B cell (primary cell): ENCODE data around the gene ADAM12. TPM values are rescaled to one million over a fixed set of nuclear protein-coding genes. Genes with fewer than 3 reads are reported as not detected.

Source experiments
- ATAC-seq: fragments of 200-7000 bp; cut with Tn5 transposase; one replicate; pipeline ENCODE4 v1.10.0; 2021; ENCODE audit warnings: low read depth, mild to moderate bottlenecking, moderate number of reproducible peaks, moderate library complexity
- CTCF ChIA-PET: fragments of 350-600 bp; sonication (Branson Sonifier 250); formaldehyde crosslinking; loops from one replicate; lab custom pipeline; 2021; ENCODE audit warnings: antibody characterized with exemption, inconsistent platforms; lab: Charles Lee
- POLR2A ChIA-PET: fragments of 350-600 bp; sonication (Branson Sonifier 250); formaldehyde crosslinking; loops from one replicate; lab custom pipeline; 2021; ENCODE audit warnings: antibody characterized with exemption; lab: Charles Lee
- DNase-seq: peaks from one replicate; pipeline ENCODE4 v3.0.0; 2013
- H2AFZ ChIP-seq: 2 replicates; pipeline ENCODE4 v1.6.1; 2012; ENCODE audit warnings: mild to moderate bottlenecking, low read depth, low read length; ENCODE audit not compliant: insufficient read depth, poor library complexity, severe bottlenecking
- H3K27ac ChIP-seq, 2 donors: 1 replicate in 1 of 2; 2 replicates in 1 of 2; pipeline ENCODE4 v1.5.1; 2012 to 2013; ENCODE audit warnings: low read length in 2 of 2, mild to moderate bottlenecking in 2 of 2, moderate library complexity in 1 of 2
- H3K27me3 ChIP-seq, 4 experiments: fragments of 200-600 bp in 1 of 4; sonication (generic) in 1 of 4; replicated peaks in 1 of 4; 1 replicate in 2 of 4; 2 replicates in 2 of 4; pipeline versions ENCODE4 v1.6.1 to v1.7.0; 2013 to 2016; ENCODE audit warnings: low read length in 3 of 4, mild to moderate bottlenecking in 2 of 4, mixed read lengths in 1 of 4, moderate library complexity in 1 of 4; ENCODE audit not compliant: insufficient read depth in 4 of 4, control insufficient read depth in 3 of 4; ENCODE audit errors: control extremely low read depth in 1 of 4
- H3K36me3 ChIP-seq, 2 experiments: replicated peaks in 1 of 2; 1 replicate in 1 of 2; 2 replicates in 1 of 2; pipeline versions ENCODE4 v1.6.1 to v1.7.1; 2013; ENCODE audit warnings: low read length in 1 of 2; ENCODE audit not compliant: insufficient read depth in 2 of 2, control insufficient read depth in 1 of 2; ENCODE audit errors: control extremely low read depth in 1 of 2, extremely low read depth in 1 of 2
- H3K4me1 ChIP-seq, 2 donors: fragments of 200-600 bp in 1 of 2; sonication (generic) in 1 of 2; 1 replicate in 1 of 2; 2 replicates in 1 of 2; pipeline versions ENCODE4 v1.5.1 to v1.6.1; 2013 to 2017; ENCODE audit warnings: low read length in 2 of 2; ENCODE audit not compliant: control insufficient read depth in 2 of 2, insufficient read depth in 2 of 2
- H3K4me2 ChIP-seq: replicated peaks from 2 replicates; pipeline ENCODE3; 2012; ENCODE audit warnings: mild to moderate bottlenecking, low read depth, low read length; ENCODE audit not compliant: poor library complexity, severe bottlenecking
- H3K4me3 ChIP-seq, 5 experiments: fragments of 200-600 bp in 1 of 5; sonication (generic) in 1 of 5; 1 replicate in 3 of 5; 2 replicates in 2 of 5; pipeline versions ENCODE4 v1.5.1 to v1.7.0; 2011 to 2016; ENCODE audit warnings: low read length in 4 of 5, mild to moderate bottlenecking in 4 of 5, low read depth in 2 of 5, control low read depth in 1 of 5, moderate library complexity in 1 of 5; ENCODE audit not compliant: insufficient read depth in 1 of 5; ENCODE audit errors: control extremely low read depth in 1 of 5, extremely low read depth in 1 of 5
- H3K79me2 ChIP-seq: fragments of 200-600 bp; sonication (generic); one replicate; pipeline ENCODE4 v1.6.0; 2016; ENCODE audit warnings: low read length; ENCODE audit not compliant: control insufficient read depth, insufficient read depth
- H3K9ac ChIP-seq: fragments of 200-600 bp; sonication (generic); 2 replicates; pipeline ENCODE4 v1.6.1; 2017; ENCODE audit warnings: mild to moderate bottlenecking, low read length, moderate library complexity
- H3K9me3 ChIP-seq, 3 donors: one replicate each; pipeline versions ENCODE4 v1.6.1 to v1.7.1; 2013; ENCODE audit warnings: low read length in 2 of 3; ENCODE audit not compliant: control insufficient read depth in 2 of 3, insufficient read depth in 1 of 3; ENCODE audit errors: control extremely low read depth in 1 of 3
- H4K20me1 ChIP-seq: 2 replicates; pipeline ENCODE4 v1.6.0; 2012; ENCODE audit warnings: mild to moderate bottlenecking, low read length; ENCODE audit not compliant: insufficient read depth, control insufficient read depth, poor library complexity, severe bottlenecking
- H3K27ac Mint-ChIP-seq: one replicate; pipeline ENCODE4 v1.8.0; 2021; ENCODE audit warnings: mixed read lengths
- H3K27me3 Mint-ChIP-seq: one replicate; pipeline ENCODE4 v1.8.0; 2021; ENCODE audit warnings: mixed read lengths
- H3K4me1 Mint-ChIP-seq: one replicate; pipeline ENCODE4 v1.8.0; 2021; ENCODE audit warnings: mixed read lengths
- H3K4me3 Mint-ChIP-seq: one replicate; pipeline ENCODE4 v1.8.0; 2021; ENCODE audit warnings: mixed read lengths
- H3K9me3 Mint-ChIP-seq: one replicate; pipeline ENCODE4 v1.8.0; 2022; ENCODE audit warnings: mixed read lengths; ENCODE audit not compliant: insufficient read depth
- CTCF ChIP-seq: fragments of 200-600 bp; IDR thresholded peaks from one replicate; pipeline ENCODE4 v1.8.0; 2022; ENCODE audit warnings: antibody characterized with exemption, mild to moderate bottlenecking
- EZH2 ChIP-seq: IDR thresholded peaks from 2 replicates; pipeline ENCODE4 v1.6.1; 2012; ENCODE audit warnings: borderline replicate concordance, low read depth, mild to moderate bottlenecking, moderate library complexity, low read length; ENCODE audit not compliant: insufficient read depth, poor library complexity, severe bottlenecking
- WGBS: methylation state at CpG from one replicate; pipeline ENCODE4 v1.1.5; 2013; ENCODE audit warnings: missing lambda C conversion rate; ENCODE audit not compliant: insufficient coverage; 5-methylcytosine and 5-hydroxymethylcytosine counted together
- intact Hi-C: fragments of 100-400 bp; cut with micrococcal nuclease; formaldehyde crosslinking; loops from one replicate; pipeline ENCODE4 v1.10.0; 2022
- polyA plus RNA-seq: library from polyadenylated mRNA; depleted of rRNA; stranded (reverse); fragments of >200 nt; gene quantifications from 2 replicates; pipeline ENCODE4 v1.2.3, GENCODE V29; 2012
- total RNA-seq, 2 donors: library from RNA; stranded (reverse); fragments of 120-200 nt in 1 of 2; gene quantifications; 1 replicate in 1 of 2; 2 replicates in 1 of 2; pipeline versions ENCODE4 v1.2.3 to v1.2.4, GENCODE V29; 2013 to 2022

The ADAM12 gene
- total and polyA plus RNA-seq, 2 donors (not counting 1 experiment from before 2014, with no cell fraction given): 0.01 to 0.22 TPM

- CTCF ChIA-PET: no interaction called here
Measured at GRCh38 chr10:126393076-126393475, 4.8 kb upstream of the ADAM12 start.

GRCh38 chr10:126392469-126392868, 4.2 kb upstream of the ADAM12 start:
- Histone ChIP-seq H3K9me3 (peaks cover 0 to 14% (median 0%) of the 10 kb centered on the region in 3 donors), H3K36me3 (no peaks in the 10 kb centered on the region), H3K4me2 (no peak overlapping the region), H3K9ac (no peak overlapping the region), H4K20me1 (no peaks in the 10 kb centered on the region), H3K27ac (no peak overlapping the region), H3K79me2 (no peaks in the 10 kb centered on the region), H3K4me1 (no peaks in the 10 kb centered on the region), H3K4me3 (no peak overlapping the region), H2AFZ (no peak overlapping the region), H3K27me3 (peaks cover 0 to 11% (median 4%) of the 10 kb centered on the region in 4 experiments)
- Mint-ChIP-seq H3K4me3 (no peak overlapping the region), H3K4me1 (no peaks in the 10 kb centered on the region), H3K27ac (no peak overlapping the region), H3K27me3 (peaks cover 25% of the 10 kb centered on the region), H3K9me3 (peaks cover 2% of the 10 kb centered on the region)
- TF ChIP-seq CTCF: no peak
- no peak for TF ChIP-seq EZH2
- intact Hi-C loops: no loop called here
- DNase-seq (no peak), ATAC-seq (no peak)
- CTCF ChIA-PET: no interaction called here
- WGBS: 55% methylated on average over 4 of the region's 8 CpGs
- POLR2A ChIA-PET: no interaction called here

More at GRCh38 chr10:126393076-126393475, 4.8 kb upstream of the ADAM12 start:
- Histone ChIP-seq H3K27me3 (peaks cover 0 to 9% (median 4%) of the 10 kb centered on the region in 4 experiments), H3K4me3 (no peak overlapping the region), H3K4me1 (no peaks in the 10 kb centered on the region), H3K27ac (no peak overlapping the region), H2AFZ (no peak overlapping the region), H3K79me2 (no peaks in the 10 kb centered on the region), H4K20me1 (no peaks in the 10 kb centered on the region), H3K36me3 (no peaks in the 10 kb centered on the region), H3K4me2 (no peak overlapping the region), H3K9me3 (peaks cover 0 to 12% (median 0%) of the 10 kb centered on the region in 3 donors), H3K9ac (no peak overlapping the region)
- DNase-seq: no peak
- H3K27ac Mint-ChIP-seq: no peak overlapping the region
- no peak for TF ChIP-seq CTCF
- no peak for TF ChIP-seq EZH2
- intact Hi-C loops: no loop called here
- H3K9me3 Mint-ChIP-seq: peaks cover 2% of the 10 kb centered on the region
- no peak for ATAC-seq
- H3K27me3 Mint-ChIP-seq: peaks cover 25% of the 10 kb centered on the region
- WGBS: no CpG with 5 or more reads among the region's 4 CpGs
- POLR2A ChIA-PET: no interaction called here
- H3K4me1 Mint-ChIP-seq: no peaks in the 10 kb centered on the region
- no peak overlapping the region for H3K4me3 Mint-ChIP-seq
